Nasal cavity respiratory epithelium epithelial cell of viscerocranial mucosa (primary cell): ENCODE data around the gene DDOST. TPM values are rescaled to one million over a fixed set of nuclear protein-coding genes. Genes with fewer than 3 reads are reported as not detected.

ENCODE experiments used
- total RNA-seq: library from RNA; depleted of rRNA; stranded (reverse); fragments of >200 nt; gene quantifications from 2 replicates; pipeline ENCODE4 v1.2.3, GENCODE V29; 2014

Gene DDOST
- 236 and 441 TPM in 2 replicates for total RNA-seq

DNA sequence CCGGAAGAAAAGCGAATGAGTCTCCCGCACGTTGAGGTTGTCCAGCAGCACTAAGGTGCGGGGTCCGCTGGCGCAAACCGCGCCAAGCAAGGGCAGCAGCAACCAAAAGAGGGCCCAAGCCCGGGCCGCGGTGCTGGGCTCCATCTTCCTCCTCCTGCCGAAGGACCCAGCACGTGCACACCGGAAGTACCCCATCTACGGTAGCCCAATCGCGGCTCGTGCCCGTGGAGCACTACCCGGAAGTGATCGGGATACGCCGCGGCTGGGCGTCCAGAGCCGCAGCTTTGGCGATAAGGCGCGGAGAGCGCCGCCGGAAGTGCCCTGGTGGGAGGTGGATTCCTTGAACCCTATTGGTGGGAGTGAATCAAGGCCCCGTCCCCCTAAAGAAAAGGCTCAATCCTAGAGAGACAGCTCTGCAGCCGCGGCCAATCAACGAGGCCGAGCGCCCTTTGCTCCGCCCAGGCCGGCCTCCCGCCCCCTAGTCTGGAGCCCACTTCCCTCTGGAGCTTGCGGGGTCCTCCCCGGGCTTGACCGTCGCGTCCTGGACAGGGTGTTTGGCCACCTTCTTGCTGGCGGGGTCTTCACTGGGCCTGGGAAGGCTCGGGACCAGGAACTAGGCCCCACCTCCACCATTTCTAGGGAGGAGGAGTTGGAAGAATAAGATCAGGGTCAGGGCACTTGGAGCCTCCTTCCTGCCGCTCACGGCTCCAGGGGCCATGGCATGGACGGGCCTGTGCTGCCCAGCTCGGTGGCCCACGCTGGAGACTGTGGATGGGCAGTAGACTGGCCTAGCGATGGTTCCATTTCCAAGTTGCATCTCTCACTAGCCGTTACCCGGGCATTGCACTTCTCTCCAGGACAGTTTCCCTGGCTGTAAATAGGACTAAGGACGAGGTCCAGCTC is at the start of gene DDOST:
Gene DDOST (minus strand): TSS at position 163 of the 903 bp plus-strand sequence. CDS start 19 bp downstream, at position 144.

DNA sequence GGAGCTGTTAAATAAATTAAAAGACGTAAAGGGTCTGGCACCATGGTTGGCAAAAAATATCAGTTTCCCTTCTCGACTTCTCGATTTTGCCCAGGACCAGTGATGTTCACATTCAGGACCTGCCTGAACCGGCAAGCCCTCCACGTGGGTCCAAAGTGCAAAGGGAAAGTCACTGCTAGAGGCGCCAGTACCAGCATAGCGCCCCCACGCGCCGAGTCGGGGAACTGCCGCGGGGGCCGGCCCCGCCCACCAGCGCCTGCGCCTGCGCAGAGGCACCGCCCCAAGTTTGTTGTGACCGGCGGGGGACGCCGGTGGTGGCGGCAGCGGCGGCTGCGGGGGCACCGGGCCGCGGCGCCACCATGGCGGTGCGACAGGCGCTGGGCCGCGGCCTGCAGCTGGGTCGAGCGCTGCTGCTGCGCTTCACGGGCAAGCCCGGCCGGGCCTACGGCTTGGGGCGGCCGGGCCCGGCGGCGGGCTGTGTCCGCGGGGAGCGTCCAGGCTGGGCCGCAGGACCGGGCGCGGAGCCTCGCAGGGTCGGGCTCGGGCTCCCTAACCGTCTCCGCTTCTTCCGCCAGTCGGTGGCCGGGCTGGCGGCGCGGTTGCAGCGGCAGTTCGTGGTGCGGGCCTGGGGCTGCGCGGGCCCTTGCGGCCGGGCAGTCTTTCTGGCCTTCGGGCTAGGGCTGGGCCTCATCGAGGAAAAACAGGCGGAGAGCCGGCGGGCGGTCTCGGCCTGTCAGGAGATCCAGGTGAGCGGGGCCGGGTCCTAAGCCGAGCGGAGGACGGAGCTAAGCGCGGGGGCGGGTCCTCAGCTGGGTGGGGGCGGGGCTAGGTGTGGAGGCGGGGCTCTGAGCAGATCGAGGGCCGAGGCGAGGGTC is 27.7 kb downstream of the DDOST start, which contains the start of gene PINK1:
Gene PINK1 (plus strand): TSS at position 269 of the 875 bp plus-strand sequence. CDS start 91 bp downstream, at position 360.

Other genes with a start within 250 kb of the DDOST start
- 6.9 and 7.2 TPM in 2 replicates for gene CAMK2N1, start 175.2 kb downstream of the DDOST start, total RNA-seq
- gene MUL1, start 153.2 kb downstream of the DDOST start, total RNA-seq = 29.7 and 31.3 TPM in 2 replicates
- gene FAM43B, start 108.8 kb downstream of the DDOST start, total RNA-seq = not detected in 2 replicates
- gene CDA, start 72.3 kb downstream of the DDOST start, total RNA-seq = 0.68 and 0.71 TPM in 2 replicates
- gene PINK1, start 27.9 kb downstream of the DDOST start, total RNA-seq = 50.2 and 60.7 TPM in 2 replicates
- 1.7 and 2.1 TPM in 2 replicates for gene KIF17, start 56.6 kb upstream of the DDOST start, total RNA-seq
- gene SH2D5, start 71.3 kb upstream of the DDOST start, total RNA-seq = 39.8 and 51.6 TPM in 2 replicates
- gene HP1BP3, start 125.9 kb upstream of the DDOST start, total RNA-seq = 155 and 205 TPM in 2 replicates